ENCODE measurements around the gene ACTR3C. TPM values are rescaled to one million over a fixed set of nuclear protein-coding genes. Genes with fewer than 3 reads are reported as not detected.
A peak's percentile ranks its signal among the peaks of the same experiment; 100 is the strongest.
"Not testable (repeated sequence)": the region's sequence is repeated elsewhere in the genome, so short reads cannot be mapped to it uniquely, and the experiment has no call there.

Gene ACTR3C
- polyA plus RNA-seq, 3 donors = 0.55 to 1.9 (median 1.7) TPM

GRCh38 chr7:150206848-150207247, 116.5 kb downstream of the ACTR3C start:
- Mint-ChIP-seq H3K4me1 (peaks cover 28% of the 10 kb centered on the region), H3K27ac (peak overlapping the region in 6 of 7 donors; percentile 26 to 88 (median 56)), H3K4me3 (peak overlapping the region in 1 of 2 donors; percentile 53)
- H3K27ac ChIP-seq (ENCODE audit: low read depth in 1 of 2, low read length in 2 of 2); H4K20me1 ChIP-seq (ENCODE audit: insufficient read depth, low read length); H3K79me2 ChIP-seq (ENCODE audit: insufficient read depth, low read length); H2AFZ ChIP-seq (ENCODE audit: insufficient read depth, low read depth, low read length, poor library complexity, severe bottlenecking); H3K9ac ChIP-seq (ENCODE audit: insufficient read depth, low read length, poor library complexity, severe bottlenecking); H3K9me3 Mint-ChIP-seq; H3K4me3 ChIP-seq (replicated peaks in 1 of 3; ENCODE audit: low read depth in 2 of 3, low read length in 3 of 3); H3K4me2 ChIP-seq (replicated peaks; ENCODE audit: extremely low read depth, low read length, poor library complexity, severe bottlenecking); H3K36me3 Mint-ChIP-seq; intact Hi-C loops (cut with micrococcal nuclease); H3K27me3 ChIP-seq (ENCODE audit: control insufficient read depth in 2 of 2, insufficient read depth in 2 of 2, low read length in 2 of 2); H3K27me3 Mint-ChIP-seq (ENCODE audit: low read depth in 3 of 3); H3K9me3 ChIP-seq (replicated peaks in 1 of 2; ENCODE audit: control insufficient read depth in 1 of 2, insufficient read depth in 1 of 2, low read length in 2 of 2); H3K36me3 ChIP-seq (replicated peaks in 1 of 2; ENCODE audit: control insufficient read depth in 1 of 2, insufficient read depth in 2 of 2, low read length in 2 of 2): not testable (repeated sequence)
- DNase-seq = peak; percentile 13 to 15 (median 15)
- WGBS (ENCODE audit: insufficient coverage) = no CpG with 5 or more reads among the region's 1 CpG
- peaks cover 17 to 18% of the 10 kb centered on the region in 2 donors for H3K4me1 ChIP-seq (ENCODE audit: control insufficient read depth in 1 of 2, insufficient read depth in 2 of 2, low read length in 2 of 2)

GRCh38 chr7:150205866-150206265, 117.5 kb downstream of the ACTR3C start:
- peaks cover 28% of the 10 kb centered on the region for H3K4me1 Mint-ChIP-seq
- H3K79me2 ChIP-seq (ENCODE audit: insufficient read depth, low read length); H3K27me3 ChIP-seq (ENCODE audit: control insufficient read depth in 2 of 2, insufficient read depth in 2 of 2, low read length in 2 of 2); DNase-seq; H3K27ac ChIP-seq (ENCODE audit: low read depth in 1 of 2, low read length in 2 of 2); H4K20me1 ChIP-seq (ENCODE audit: insufficient read depth, low read length); H3K9ac ChIP-seq (ENCODE audit: insufficient read depth, low read length, poor library complexity, severe bottlenecking); intact Hi-C loops (cut with micrococcal nuclease); H3K4me2 ChIP-seq (replicated peaks; ENCODE audit: extremely low read depth, low read length, poor library complexity, severe bottlenecking); H3K36me3 ChIP-seq (replicated peaks in 1 of 2; ENCODE audit: control insufficient read depth in 1 of 2, insufficient read depth in 2 of 2, low read length in 2 of 2); H2AFZ ChIP-seq (ENCODE audit: insufficient read depth, low read depth, low read length, poor library complexity, severe bottlenecking); H3K27me3 Mint-ChIP-seq (ENCODE audit: low read depth in 3 of 3); H3K4me3 ChIP-seq (replicated peaks in 1 of 3; ENCODE audit: low read depth in 2 of 3, low read length in 3 of 3); H3K9me3 Mint-ChIP-seq; H3K36me3 Mint-ChIP-seq; H3K9me3 ChIP-seq (replicated peaks in 1 of 2; ENCODE audit: control insufficient read depth in 1 of 2, insufficient read depth in 1 of 2, low read length in 2 of 2): not testable (repeated sequence)
- H3K4me1 ChIP-seq (ENCODE audit: control insufficient read depth in 1 of 2, insufficient read depth in 2 of 2, low read length in 2 of 2) = peaks cover 17 to 18% of the 10 kb centered on the region in 2 donors
- H3K4me3 Mint-ChIP-seq = peak overlapping the region in 1 of 2 donors; percentile 59
- peak overlapping the region in 3 of 7 donors; percentile 32 to 56 (median 54) for H3K27ac Mint-ChIP-seq
- WGBS (ENCODE audit: insufficient coverage) = 17% methylated on average over 1 of the region's 4 CpGs

- WGBS (ENCODE audit: insufficient coverage) = over 99% methylated on average over 7 of the region's 7 CpGs
- not testable (repeated sequence) for H3K9me3 Mint-ChIP-seq
These were observed 118.8 kb downstream of the ACTR3C start for GRCh38 chr7:150204577-150204976.

GRCh38 chr7:150202894-150203293, 120.5 kb downstream of the ACTR3C start:
- H3K4me3 Mint-ChIP-seq; H3K27ac Mint-ChIP-seq; intact Hi-C loops (cut with micrococcal nuclease); H3K4me2 ChIP-seq (replicated peaks; ENCODE audit: extremely low read depth, low read length, poor library complexity, severe bottlenecking); H3K9ac ChIP-seq (ENCODE audit: insufficient read depth, low read length, poor library complexity, severe bottlenecking); H3K36me3 Mint-ChIP-seq; H4K20me1 ChIP-seq (ENCODE audit: insufficient read depth, low read length); H3K36me3 ChIP-seq (replicated peaks in 1 of 2; ENCODE audit: control insufficient read depth in 1 of 2, insufficient read depth in 2 of 2, low read length in 2 of 2); H3K9me3 ChIP-seq (replicated peaks in 1 of 2; ENCODE audit: control insufficient read depth in 1 of 2, insufficient read depth in 1 of 2, low read length in 2 of 2); H2AFZ ChIP-seq (ENCODE audit: insufficient read depth, low read depth, low read length, poor library complexity, severe bottlenecking); H3K4me3 ChIP-seq (replicated peaks in 1 of 3; ENCODE audit: low read depth in 2 of 3, low read length in 3 of 3); H3K27ac ChIP-seq (ENCODE audit: low read depth in 1 of 2, low read length in 2 of 2); H3K9me3 Mint-ChIP-seq; H3K79me2 ChIP-seq (ENCODE audit: insufficient read depth, low read length); H3K27me3 Mint-ChIP-seq (ENCODE audit: low read depth in 3 of 3); H3K27me3 ChIP-seq (ENCODE audit: control insufficient read depth in 2 of 2, insufficient read depth in 2 of 2, low read length in 2 of 2): not testable (repeated sequence)
- DNase-seq = peak; percentile 0 to 5 (median 1)
- peaks cover 15 to 18% of the 10 kb centered on the region in 2 donors for H3K4me1 ChIP-seq (ENCODE audit: control insufficient read depth in 1 of 2, insufficient read depth in 2 of 2, low read length in 2 of 2)
- H3K4me1 Mint-ChIP-seq = peaks cover 24% of the 10 kb centered on the region
- WGBS (ENCODE audit: insufficient coverage) = 60% methylated on average over 1 of the region's 4 CpGs

More at GRCh38 chr7:150204577-150204976, 118.8 kb downstream of the ACTR3C start:
- H3K4me1 ChIP-seq (ENCODE audit: control insufficient read depth in 1 of 2, insufficient read depth in 2 of 2, low read length in 2 of 2) = peaks cover 17 to 18% of the 10 kb centered on the region in 2 donors
- H3K27me3 Mint-ChIP-seq (ENCODE audit: low read depth in 3 of 3); H3K9me3 ChIP-seq (replicated peaks in 1 of 2; ENCODE audit: control insufficient read depth in 1 of 2, insufficient read depth in 1 of 2, low read length in 2 of 2); H3K27ac ChIP-seq (ENCODE audit: low read depth in 1 of 2, low read length in 2 of 2); H3K27ac Mint-ChIP-seq; DNase-seq; H3K36me3 ChIP-seq (replicated peaks in 1 of 2; ENCODE audit: control insufficient read depth in 1 of 2, insufficient read depth in 2 of 2, low read length in 2 of 2); H3K4me3 Mint-ChIP-seq; H3K27me3 ChIP-seq (ENCODE audit: control insufficient read depth in 2 of 2, insufficient read depth in 2 of 2, low read length in 2 of 2); H3K9ac ChIP-seq (ENCODE audit: insufficient read depth, low read length, poor library complexity, severe bottlenecking); H3K36me3 Mint-ChIP-seq; H3K79me2 ChIP-seq (ENCODE audit: insufficient read depth, low read length); H3K4me2 ChIP-seq (replicated peaks; ENCODE audit: extremely low read depth, low read length, poor library complexity, severe bottlenecking); H4K20me1 ChIP-seq (ENCODE audit: insufficient read depth, low read length); intact Hi-C loops (cut with micrococcal nuclease); H2AFZ ChIP-seq (ENCODE audit: insufficient read depth, low read depth, low read length, poor library complexity, severe bottlenecking); H3K4me3 ChIP-seq (replicated peaks in 1 of 3; ENCODE audit: low read depth in 2 of 3, low read length in 3 of 3): not testable (repeated sequence)
- H3K4me1 Mint-ChIP-seq = peaks cover 29% of the 10 kb centered on the region

Data from CD14-positive monocyte (primary cell).